ENCODE results near the gene SLC10A2.
"Not testable (repeated sequence)": the region's sequence is repeated elsewhere in the genome, so short reads cannot be mapped to it uniquely, and the experiment has no call there.

Gene SLC10A2

GRCh38 chr13:103066079-103066780 lies at the start of gene SLC10A2:
SLC10A2 (minus strand) TSS chr13:103066417; CDS start chr13:103066249, 168 bp downstream.
- DNase-seq = no peak

- no peak for DNase-seq
Measured at GRCh38 chr13:103107580-103107979, 41.4 kb upstream of the SLC10A2 start.

- DNase-seq = no peak
Measured at GRCh38 chr13:103104340-103104739, 38.1 kb upstream of the SLC10A2 start.

GRCh38 chr13:103103456-103103855 lies 37.2 kb upstream of the SLC10A2 start:
- not testable (repeated sequence) for DNase-seq

DNA sequence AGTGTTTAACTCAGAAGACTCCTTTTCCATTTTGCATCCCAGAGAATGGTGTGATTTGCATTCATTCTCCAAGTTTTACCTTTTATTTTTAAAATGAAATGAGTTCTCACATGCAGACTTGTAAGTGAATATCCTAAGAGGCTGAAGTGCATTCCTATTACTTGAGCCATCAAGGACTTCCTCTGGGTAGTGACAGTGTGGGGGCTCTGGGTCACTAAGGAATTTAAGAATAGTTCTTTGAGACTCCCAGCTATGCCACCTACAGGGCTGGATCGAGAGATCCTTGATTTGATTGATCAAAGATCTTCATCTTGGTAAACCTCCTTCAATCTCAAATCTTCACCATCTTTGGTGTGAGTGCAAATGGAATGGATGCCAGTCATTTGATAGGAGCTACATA lies 36.3 kb upstream of the SLC10A2 start:
- no peak for DNase-seq

GRCh38 chr13:103101901-103102300 lies 35.7 kb upstream of the SLC10A2 start:
- no peak for DNase-seq

DNA sequence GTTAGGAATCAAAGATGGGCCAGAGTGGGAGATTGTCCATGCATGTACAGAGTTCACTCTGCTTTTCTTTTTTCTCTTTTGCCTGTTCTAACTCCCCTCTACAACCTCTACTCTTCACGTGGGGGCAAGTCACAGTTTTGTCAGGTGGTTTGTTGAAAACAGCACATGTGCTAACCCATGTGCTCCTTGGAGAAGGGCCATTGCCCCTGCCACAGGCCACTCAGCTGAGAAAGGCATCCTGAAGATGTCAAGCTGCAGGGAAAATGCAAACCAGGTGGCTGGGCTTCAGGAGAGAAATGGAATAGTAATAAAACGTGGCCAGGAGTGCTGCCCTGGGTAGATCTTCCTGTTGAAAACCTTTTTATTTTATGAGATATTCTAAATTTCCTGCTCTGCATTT lies 35.3 kb upstream of the SLC10A2 start:
- no peak for DNase-seq

GRCh38 chr13:103100830-103101229 lies 34.6 kb upstream of the SLC10A2 start:
- no peak for DNase-seq

- no peak for DNase-seq
Measured at GRCh38 chr13:103099722-103100293, 33.6 kb upstream of the SLC10A2 start.

DNA sequence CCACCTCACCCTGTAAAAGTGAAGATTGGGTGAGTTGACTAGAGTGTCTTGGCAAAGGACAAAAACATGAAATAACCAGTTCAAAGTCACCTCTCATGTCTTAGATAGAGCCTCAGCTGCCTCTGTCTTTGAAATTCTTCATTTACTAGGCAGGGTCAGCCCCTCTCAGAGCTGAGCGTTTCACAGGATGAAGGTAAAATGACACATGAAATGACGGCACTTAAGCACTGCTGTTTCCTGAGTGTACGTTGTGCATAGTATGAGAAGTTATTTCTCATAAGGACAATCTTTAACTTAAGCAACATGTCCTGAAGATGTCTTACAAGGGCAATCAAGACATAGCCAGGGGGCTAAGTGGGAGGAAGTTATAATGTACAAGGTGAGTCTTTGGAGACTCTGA lies 32.3 kb upstream of the SLC10A2 start:
- DNase-seq = no peak

DNA sequence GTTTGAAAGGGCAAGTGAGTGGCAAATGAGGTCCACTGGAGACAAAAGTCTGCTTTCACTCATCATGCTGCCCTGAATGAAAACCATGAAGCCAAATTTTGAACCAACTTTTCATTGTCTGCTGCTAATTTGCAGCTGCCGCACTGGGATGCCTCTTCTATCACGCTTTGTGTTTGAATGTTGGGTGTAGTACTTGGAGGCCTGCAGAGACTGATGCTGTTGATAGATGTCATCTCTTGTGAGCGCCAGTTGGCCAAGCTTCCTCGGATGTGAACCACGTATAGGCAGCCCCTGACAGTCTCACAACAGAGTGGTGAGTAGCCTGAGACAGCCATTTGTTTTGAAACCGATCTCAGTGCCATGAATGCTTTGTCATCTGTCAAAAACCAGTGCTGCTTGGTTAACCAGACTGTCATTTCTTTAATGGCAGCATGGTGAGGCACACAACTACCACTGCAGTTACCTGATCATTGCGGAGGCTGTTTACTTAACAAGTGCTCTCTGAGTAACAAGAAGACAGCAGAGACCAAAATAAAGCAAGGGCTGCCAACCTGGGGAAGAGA lies 31.2 kb upstream of the SLC10A2 start:
- DNase-seq = no peak

DNA sequence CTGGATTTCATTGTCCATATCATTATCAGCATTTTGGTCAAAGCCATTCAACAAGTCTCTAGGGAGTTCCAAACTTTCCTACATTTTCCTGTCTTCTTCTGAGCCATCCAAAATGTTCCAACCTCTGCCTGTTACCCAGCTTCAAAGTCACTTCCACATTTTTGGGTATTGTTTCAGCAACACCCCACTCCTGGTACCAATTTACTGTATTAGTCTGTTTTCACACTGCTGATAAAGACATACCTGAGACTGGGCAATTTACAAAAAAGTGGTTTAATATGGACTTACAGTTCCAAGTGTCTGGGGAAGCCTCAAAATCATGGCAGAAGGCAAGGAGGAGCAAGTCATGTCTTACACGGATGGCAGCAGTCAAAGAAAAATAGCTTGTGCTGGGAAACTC lies 27.4 kb upstream of the SLC10A2 start:
- DNase-seq = not testable (repeated sequence)

- no peak for DNase-seq
Measured at GRCh38 chr13:103087275-103087674, 21.1 kb upstream of the SLC10A2 start.

DNA sequence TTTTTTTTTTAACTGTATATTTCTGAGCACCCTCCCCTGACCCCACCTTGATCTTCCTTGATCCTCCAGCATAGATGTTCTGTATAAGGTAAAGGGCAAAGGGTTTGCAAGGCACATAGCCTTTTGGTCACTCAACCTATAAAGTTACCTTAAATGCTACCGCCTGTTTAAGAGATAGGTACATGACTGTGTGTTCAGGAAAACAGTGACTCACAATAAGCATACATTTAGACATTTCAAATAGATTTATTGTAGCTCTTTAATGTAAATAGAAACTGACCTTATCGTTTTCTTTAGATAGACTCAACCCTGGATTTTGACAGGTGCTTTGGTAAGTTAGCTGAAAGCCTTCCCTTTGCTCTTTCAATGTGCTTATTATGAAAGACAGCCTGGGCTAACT lies 15.2 kb upstream of the SLC10A2 start:
- no peak for DNase-seq

- no peak for DNase-seq
Measured at GRCh38 chr13:103078158-103078557, 11.9 kb upstream of the SLC10A2 start.

DNA sequence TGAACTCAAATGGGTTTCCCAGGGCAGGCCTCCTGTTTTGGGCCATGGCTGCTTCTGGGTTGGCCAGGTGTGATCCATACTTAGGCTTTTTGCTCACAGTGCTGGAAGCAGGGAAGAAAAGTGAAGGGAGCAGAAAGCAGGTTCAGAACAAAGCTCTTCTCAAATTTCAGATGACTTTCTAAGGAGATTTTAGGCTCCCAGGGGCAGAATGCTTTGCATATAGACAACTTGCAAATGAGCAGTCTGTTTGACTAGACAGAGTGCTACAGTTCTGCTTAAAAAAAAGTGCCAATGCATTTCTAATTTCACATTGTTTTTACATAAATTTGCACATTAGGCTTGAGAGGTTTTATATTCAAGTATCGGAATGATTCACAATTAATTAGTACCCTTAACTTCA lies 2.6 kb upstream of the SLC10A2 start:
- no peak for DNase-seq

DNA sequence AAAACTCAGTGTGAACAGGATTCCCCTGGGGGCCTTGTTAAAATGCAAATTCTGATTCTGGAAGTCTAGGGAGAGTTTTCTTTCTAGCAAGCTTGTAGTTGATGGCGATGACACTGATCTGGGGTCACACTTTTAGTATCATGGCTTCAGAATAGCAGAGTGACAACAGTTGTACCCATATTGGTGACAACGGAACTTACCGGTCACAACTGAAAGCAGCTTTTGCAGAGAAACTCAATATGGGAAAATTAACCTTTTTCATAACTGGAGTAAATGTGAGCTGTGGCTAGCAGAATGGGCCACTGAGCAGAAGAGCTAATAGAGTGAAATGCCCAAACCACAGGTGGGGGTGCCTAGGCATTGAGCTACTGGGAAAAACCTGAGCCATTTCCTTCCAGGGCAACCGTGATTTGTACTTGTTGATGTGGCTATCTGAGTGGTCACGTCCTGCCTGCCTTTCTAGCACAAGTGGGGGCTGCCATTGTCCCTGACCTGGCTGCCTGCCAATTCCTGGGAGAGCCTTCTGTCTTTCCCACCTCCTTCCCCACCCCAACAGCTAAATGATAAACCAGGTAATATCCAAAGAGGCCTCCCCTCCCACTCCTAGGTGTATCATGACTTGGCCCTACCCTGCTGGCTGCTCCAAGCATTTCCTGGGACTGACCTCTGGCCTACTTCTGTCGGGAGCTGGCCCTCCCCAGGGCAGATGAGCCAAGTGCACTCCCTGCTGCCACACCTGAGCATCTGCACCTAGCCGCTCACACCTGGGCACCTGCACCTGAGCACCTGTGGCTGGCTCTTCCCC lies 1.7 kb upstream of the SLC10A2 start:
- DNase-seq = no peak

DNA sequence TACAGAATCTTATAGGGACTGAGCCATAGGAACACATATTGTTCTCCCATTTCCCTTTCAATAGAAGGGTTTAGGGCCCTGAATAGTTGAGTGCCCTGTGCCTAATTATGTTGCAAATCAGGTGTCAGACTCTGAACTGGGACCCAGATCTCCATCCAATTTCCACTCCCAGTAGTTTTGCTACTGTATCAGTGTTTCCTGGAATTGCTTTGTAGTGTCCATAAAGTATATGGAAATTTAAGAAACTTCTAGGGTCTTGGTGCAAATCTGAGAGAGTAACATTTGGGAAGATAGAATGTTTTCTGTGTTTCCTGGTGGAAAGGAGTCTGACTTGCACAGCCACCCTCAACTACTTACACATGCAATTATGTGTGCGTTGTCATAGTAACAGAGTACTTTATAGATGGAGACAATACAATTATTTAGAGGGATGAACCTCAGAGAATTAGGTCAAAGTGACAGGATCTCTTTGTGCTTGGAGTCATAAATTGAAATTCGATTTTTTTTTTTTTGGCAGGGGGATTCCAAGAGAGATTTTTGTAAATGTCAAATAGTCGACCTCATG lies 646 bp upstream of the SLC10A2 start:
- no peak for DNase-seq

- DNase-seq = no peak
Measured at GRCh38 chr13:103063376-103063775, 2.8 kb downstream of the SLC10A2 start.

- DNase-seq = no peak
Measured at GRCh38 chr13:103062079-103062478, 4.1 kb downstream of the SLC10A2 start.

GRCh38 chr13:103056008-103056407 lies 10.2 kb downstream of the SLC10A2 start:
- no peak for DNase-seq

DNA sequence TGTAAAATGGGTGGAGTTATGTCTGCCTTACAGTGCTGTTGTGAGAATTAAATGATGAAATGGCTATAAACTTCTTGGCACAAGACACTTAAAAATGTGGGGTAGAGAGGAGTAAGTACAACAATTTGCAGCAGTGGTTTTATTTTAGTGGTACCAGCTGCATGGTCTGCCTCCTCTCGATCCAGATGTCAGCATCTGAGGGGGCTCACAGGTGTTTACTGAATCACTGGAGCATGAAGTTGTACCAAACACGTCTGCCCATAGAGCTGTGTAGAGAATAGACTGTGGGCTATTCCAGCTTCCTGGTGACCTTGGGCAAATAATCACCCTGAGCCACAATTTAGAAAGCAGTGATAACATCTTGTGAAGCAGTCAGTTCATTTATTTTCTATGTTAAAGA lies 11.1 kb downstream of the SLC10A2 start:
- no peak for DNase-seq

DNA sequence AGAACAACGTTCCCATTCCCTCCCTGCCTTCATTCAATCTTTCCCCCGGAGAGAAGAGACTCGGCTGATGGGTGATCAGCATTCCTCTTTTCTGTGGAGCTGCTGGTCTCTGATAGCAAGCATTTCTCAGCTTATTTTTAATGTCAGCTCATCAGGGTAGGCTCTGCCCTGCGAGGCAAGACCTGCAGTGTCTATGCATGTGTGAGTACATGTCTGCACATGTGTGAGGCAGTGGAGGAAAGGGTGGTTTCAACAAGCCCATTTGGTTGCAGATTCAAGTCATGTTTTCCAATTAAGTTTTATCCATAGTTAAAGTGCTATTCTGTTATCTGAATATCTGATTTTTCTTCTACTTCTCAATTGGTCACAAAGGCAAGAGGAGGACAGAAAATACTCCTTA lies 19.5 kb downstream of the SLC10A2 start:
- no peak for DNase-seq
